GM12878 (cell line): Measurements from ENCODE around the gene RPRD2.

Experiments used
- EZH2 ChIP-seq: IDR thresholded peaks from 2 replicates; pipeline ENCODE4 v1.6.1; 2012; ENCODE audit warnings: low read depth, mild to moderate bottlenecking, control low read depth, inconsistent platforms, low read length, borderline replicate concordance; ENCODE audit not compliant: control insufficient read depth
- HDAC6 ChIP-seq: fragments of 200-600 bp; sonication (generic); IDR thresholded peaks from one replicate; pipeline ENCODE4 v1.8.0; 2017; ENCODE audit warnings: antibody characterized with exemption; ENCODE audit not compliant: unreplicated experiment
- MEF2A ChIP-seq: IDR thresholded peaks from 2 replicates; pipeline ENCODE4 v1.6.1; 2011; ENCODE audit warnings: low read depth, mild to moderate bottlenecking, low read length, moderate library complexity; ENCODE audit not compliant: insufficient read depth
- SMAD5 ChIP-seq: IDR thresholded peaks from 2 replicates; pipeline ENCODE4 v1.6.1; 2016; ENCODE audit warnings: antibody characterized with exemption, low read depth
- TAF1 ChIP-seq: IDR thresholded peaks from 2 replicates; pipeline ENCODE4 v1.6.1; 2011; ENCODE audit warnings: mild to moderate bottlenecking, low read depth, low read length, borderline replicate concordance
- TBL1XR1 ChIP-seq: IDR thresholded peaks from 2 replicates; pipeline ENCODE4 v1.6.1; 2012; ENCODE audit warnings: low read depth, low read length, improper control_type of control experiment

- TF ChIP-seq EZH2 (no peak), MEF2A (no peak), SMAD5 (peak; percentile 52), TBL1XR1 (peak; percentile 37; the same call in 1 of the 2 replicates), TAF1 (peak; percentile 98), HDAC6 (no peak)
Measured at GRCh38 chr1:150363426-150364230, at the start of gene RPRD2.
